Aorta (tissue), 5 donors: ENCODE results near the gene DTNB. TPM values are rescaled to one million over a fixed set of nuclear protein-coding genes. Genes with fewer than 3 reads are reported as not detected.

Experiments
- ATAC-seq: fragments of 200-7000 bp; cut with Tn5 transposase; one replicate; pipeline ENCODE4 v1.9.1; 2022; ENCODE audit warnings: moderate library complexity; ENCODE audit not compliant: low FRiP score
- DNase-seq, 2 donors: peaks; one replicate each; pipeline ENCODE4 v3.0.0-alpha.2; 2020
- H3K27ac ChIP-seq, 2 donors: one replicate each; pipeline ENCODE4 v1.5.1; 2013; ENCODE audit warnings: low read length in 2 of 2, mild to moderate bottlenecking in 2 of 2, moderate library complexity in 2 of 2, control low read depth in 1 of 2, inconsistent platforms in 1 of 2, low read depth in 1 of 2
- H3K27me3 ChIP-seq, 2 donors: one replicate each; pipeline ENCODE4 v1.6.1; 2013; ENCODE audit warnings: control low read depth in 1 of 2, low read length in 1 of 2, mild to moderate bottlenecking in 1 of 2, moderate library complexity in 1 of 2; ENCODE audit not compliant: insufficient read depth in 2 of 2, control insufficient read depth in 1 of 2
- H3K36me3 ChIP-seq, 2 donors: one replicate each; pipeline ENCODE4 v1.6.1; 2013; ENCODE audit warnings: control low read depth in 1 of 2, low read length in 1 of 2, mild to moderate bottlenecking in 1 of 2; ENCODE audit not compliant: insufficient read depth in 2 of 2, control insufficient read depth in 1 of 2
- H3K4me1 ChIP-seq, 2 donors: one replicate each; pipeline ENCODE4 v1.6.1; 2013; ENCODE audit warnings: low read length in 2 of 2, control low read depth in 1 of 2, mild to moderate bottlenecking in 1 of 2, moderate library complexity in 1 of 2; ENCODE audit not compliant: insufficient read depth in 2 of 2, control insufficient read depth in 1 of 2
- H3K4me3 ChIP-seq, 2 donors: one replicate each; pipeline ENCODE4 v1.5.1; 2013; ENCODE audit warnings: low read length in 2 of 2, control low read depth in 1 of 2, mild to moderate bottlenecking in 1 of 2
- H3K9me3 ChIP-seq: one replicate; pipeline ENCODE4 v1.6.1; 2013; ENCODE audit warnings: mild to moderate bottlenecking, low read length; ENCODE audit not compliant: control insufficient read depth
- WGBS, 2 donors: extraction: QIAGEN DNeasy Blood & Tissue Kit; methylation state at CpG; one replicate each; pipeline ENCODE4 v1.1.7; 2013; 5-methylcytosine and 5-hydroxymethylcytosine counted together
- intact Hi-C, 2 donors: fragments of 100-400 bp; cut with DNase I; formaldehyde crosslinking; loops; one replicate each; pipeline versions ENCODE4 v1.14.2 to v1.15.0; 2022
- polyA plus RNA-seq, 2 donors: library from polyadenylated mRNA; stranded (reverse); fragments of 200-250 nt; gene quantifications; one replicate each; pipeline ENCODE4 v1.2.3, GENCODE V29; 2013
- total RNA-seq, 2 donors: library from RNA; stranded (reverse); fragmentation: NEBNext Ultra II Directional; extraction: Animal tissue kit (Norgen Biotek cat#: 25700); gene quantifications; one replicate each; pipeline ENCODE4 v1.2.1, GENCODE V29; 2021
- donor health status: healthy with polysubstance abuse.
- donor health status: Bipolar disorder and iron deficiency.
- donor health status: DM: no; HTN: no; CAD: no.
- donor health status: DM: no; HTN: no; CAD: no.
- donor health status: DM: yes; HTN: yes; CAD: no.

DTNB gene
- total and polyA plus RNA-seq, 4 donors, result 14.7 to 33.7 (median 17.1) TPM

GRCh38 chr2:25494616-25495015 lies 178.8 kb downstream of the DTNB start:
- Histone ChIP-seq H3K4me3 (no peak overlapping the region), H3K27ac (no peak overlapping the region), H3K4me1 (no peaks in the 10 kb centered on the region), H3K27me3 (no peaks in the 10 kb centered on the region), H3K9me3 (no peaks in the 10 kb centered on the region), H3K36me3 (no peaks in the 10 kb centered on the region)
- WGBS, 2 donors, result 83 to 84% methylated on average over 2 of the region's 2 CpGs
- no peak for ATAC-seq
- intact Hi-C loops, result no loop called here
- no peak for DNase-seq

GRCh38 chr2:25493207-25493606 lies 180.2 kb downstream of the DTNB start:
- Histone ChIP-seq H3K4me1 (no peaks in the 10 kb centered on the region), H3K27me3 (no peaks in the 10 kb centered on the region), H3K9me3 (no peaks in the 10 kb centered on the region), H3K36me3 (no peaks in the 10 kb centered on the region), H3K4me3 (no peak overlapping the region), H3K27ac (no peak overlapping the region)
- no peak for DNase-seq
- ATAC-seq, result no peak
- intact Hi-C loops, result no loop called here
- 96 to 97% methylated on average over 1 of the region's 1 CpG for WGBS, 2 donors

- WGBS, 2 donors, result 84 to 86% methylated on average over 3 of the region's 3 CpGs
- H3K4me1 ChIP-seq, result no peaks in the 10 kb centered on the region
- DNase-seq (no peak), ATAC-seq (no peak)
- no peaks in the 10 kb centered on the region for H3K27me3 ChIP-seq
- H3K9me3 ChIP-seq, result no peaks in the 10 kb centered on the region
- H3K4me3 ChIP-seq, result no peak overlapping the region
- intact Hi-C loops, result no loop called here
- no peaks in the 10 kb centered on the region for H3K36me3 ChIP-seq
- no peak overlapping the region for H3K27ac ChIP-seq
Measured at GRCh38 chr2:25492726-25493125, 180.7 kb downstream of the DTNB start.

GRCh38 chr2:25491966-25492532 lies 181.3 kb downstream of the DTNB start:
- H3K36me3 ChIP-seq, result no peaks in the 10 kb centered on the region
- no peak for DNase-seq
- no peaks in the 10 kb centered on the region for H3K27me3 ChIP-seq
- H3K4me3 ChIP-seq, result no peak overlapping the region
- intact Hi-C loops, result no loop called here
- no peaks in the 10 kb centered on the region for H3K9me3 ChIP-seq
- WGBS, 2 donors, result 13 to 24% methylated on average over 6 of the region's 6 CpGs
- no peak overlapping the region for H3K27ac ChIP-seq
- ATAC-seq, result no peak
- H3K4me1 ChIP-seq, result no peaks in the 10 kb centered on the region

- no peaks in the 10 kb centered on the region for H3K36me3 ChIP-seq
- no peak for DNase-seq
- 38 to 55% methylated on average over 6 of the region's 6 CpGs for WGBS, 2 donors
- no peaks in the 10 kb centered on the region for H3K27me3 ChIP-seq
- no peak for ATAC-seq
- intact Hi-C loops, result no loop called here
- H3K9me3 ChIP-seq, result no peaks in the 10 kb centered on the region
- no peak overlapping the region for H3K27ac ChIP-seq
- H3K4me3 ChIP-seq, result no peak overlapping the region
- H3K4me1 ChIP-seq, result no peaks in the 10 kb centered on the region
Measured at GRCh38 chr2:25491003-25491696, 182.2 kb downstream of the DTNB start.

GRCh38 chr2:25490217-25490616 lies 183.2 kb downstream of the DTNB start:
- Histone ChIP-seq H3K4me1 (no peaks in the 10 kb centered on the region), H3K27me3 (no peaks in the 10 kb centered on the region), H3K4me3 (no peak overlapping the region), H3K9me3 (no peaks in the 10 kb centered on the region), H3K27ac (no peak overlapping the region), H3K36me3 (no peaks in the 10 kb centered on the region)
- DNase-seq, result no peak
- 58 to 62% methylated on average over 3 of the region's 3 CpGs for WGBS, 2 donors
- ATAC-seq, result no peak
- intact Hi-C loops, result no loop called here

- H3K9me3 ChIP-seq, result no peaks in the 10 kb centered on the region
- intact Hi-C loops, result no loop called here
- H3K4me1 ChIP-seq, result no peaks in the 10 kb centered on the region
- H3K27ac ChIP-seq, result no peak overlapping the region
- no peak for DNase-seq
- no peak overlapping the region for H3K4me3 ChIP-seq
- no peaks in the 10 kb centered on the region for H3K27me3 ChIP-seq
- H3K36me3 ChIP-seq, result no peaks in the 10 kb centered on the region
- no peak for ATAC-seq
- WGBS, 2 donors, result 95 to 97% methylated on average over 1 of the region's 1 CpG
Measured at GRCh38 chr2:25489631-25490030, 183.7 kb downstream of the DTNB start.

GRCh38 chr2:25483607-25484266 lies 189.6 kb downstream of the DTNB start:
- no peak overlapping the region for H3K4me3 ChIP-seq
- intact Hi-C loops, result no loop called here
- no peak for ATAC-seq

GRCh38 chr2:25482341-25482740 lies 191.0 kb downstream of the DTNB start:
- Histone ChIP-seq H3K4me3 (no peak overlapping the region), H3K9me3 (no peaks in the 10 kb centered on the region), H3K4me1 (no peaks in the 10 kb centered on the region), H3K27me3 (no peaks in the 10 kb centered on the region), H3K27ac (no peak overlapping the region), H3K36me3 (no peaks in the 10 kb centered on the region)
- 80 to 86% methylated on average over 5 of the region's 5 CpGs for WGBS, 2 donors
- DNase-seq, result no peak
- intact Hi-C loops, result no loop called here
- no peak for ATAC-seq

More at GRCh38 chr2:25483607-25484266, 189.6 kb downstream of the DTNB start:
- Histone ChIP-seq H3K27ac (no peak overlapping the region), H3K9me3 (no peaks in the 10 kb centered on the region), H3K36me3 (no peaks in the 10 kb centered on the region), H3K4me1 (no peaks in the 10 kb centered on the region), H3K27me3 (no peaks in the 10 kb centered on the region)
- WGBS, 2 donors, result 94 to 98% methylated on average over 2 of the region's 2 CpGs
- DNase-seq, result no peak
